ENCODE data around the gene GRK5.
A peak's percentile ranks its signal among the peaks of the same experiment; 100 is the strongest.

Gene GRK5

DNA sequence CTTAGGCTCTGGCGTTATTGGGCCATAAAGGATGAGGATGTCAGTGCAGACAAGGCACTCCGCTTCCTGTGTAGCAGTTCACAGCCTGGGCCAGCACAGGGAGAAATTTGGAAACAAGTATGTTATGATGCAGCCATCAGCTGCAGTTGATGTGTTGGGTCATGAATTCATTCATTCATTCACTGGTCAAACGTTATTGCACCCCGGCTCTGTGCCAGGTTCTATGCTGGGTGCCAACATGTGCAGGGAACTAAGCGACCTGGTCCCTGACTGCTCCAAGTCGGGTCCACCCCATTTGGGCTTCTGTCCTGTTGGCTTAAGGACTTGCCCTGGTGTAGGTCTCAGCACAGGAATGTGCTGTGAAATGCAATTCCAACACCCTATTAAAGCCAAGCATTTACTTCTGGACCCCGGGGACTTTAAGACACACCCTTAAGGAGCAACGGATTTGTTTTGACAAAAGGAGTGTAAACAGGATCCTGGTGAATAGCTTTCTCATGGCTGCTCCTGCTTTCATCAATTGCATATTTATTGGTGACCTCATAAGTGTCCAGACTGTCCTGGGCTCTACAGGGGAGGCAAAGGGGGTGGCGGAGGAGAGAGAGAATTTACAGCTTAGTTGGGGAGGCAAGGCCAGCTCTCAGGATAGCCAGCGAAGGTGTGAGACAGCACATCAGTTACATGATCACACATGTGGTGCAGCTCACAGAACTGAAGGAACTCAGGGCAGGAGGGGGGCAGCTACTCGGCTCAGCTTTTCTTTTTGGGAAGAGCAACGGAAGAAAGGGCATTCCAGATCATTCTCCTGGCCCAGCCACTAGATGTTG, 158.6 kb downstream of the GRK5 start:
- H3K4me3 ChIP-seq (ENCODE audit: low read depth in 1 of 5, low read length in 5 of 5): no peak overlapping the region
- H3K9me3 ChIP-seq (ENCODE audit: control insufficient read depth in 5 of 5, low read length in 5 of 5): no peaks in the 10 kb centered on the region
- peaks cover 0 to 15% (median 0%) of the 10 kb centered on the region in 5 donors for H3K27me3 ChIP-seq (ENCODE audit: control insufficient read depth in 5 of 5, insufficient read depth in 4 of 5, low read length in 5 of 5)
- H3K27ac ChIP-seq (ENCODE audit: low read depth, low read length): no peak overlapping the region
- H3K9ac ChIP-seq (ENCODE audit: low read length in 5 of 5): peak overlapping the region in 1 of 5 donors; percentile 56
- H3K4me1 ChIP-seq (ENCODE audit: control insufficient read depth in 5 of 5, insufficient read depth in 5 of 5, low read length in 5 of 5): peaks cover 11 to 75% (median 58%) of the 10 kb centered on the region in 5 donors
- no peaks in the 10 kb centered on the region for H3K36me3 ChIP-seq (ENCODE audit: control insufficient read depth in 5 of 5, insufficient read depth in 5 of 5, low read length in 5 of 5)

- H3K9me3 ChIP-seq (ENCODE audit: control insufficient read depth in 5 of 5, low read length in 5 of 5): no peaks in the 10 kb centered on the region
- H3K27me3 ChIP-seq (ENCODE audit: control insufficient read depth in 5 of 5, insufficient read depth in 4 of 5, low read length in 5 of 5): peaks cover 0 to 15% (median 0%) of the 10 kb centered on the region in 5 donors
- no peak overlapping the region for H3K4me3 ChIP-seq (ENCODE audit: low read depth in 1 of 5, low read length in 5 of 5)
- peak overlapping the region; percentile 91 for H3K27ac ChIP-seq (ENCODE audit: low read depth, low read length)
- H3K9ac ChIP-seq (ENCODE audit: low read length in 5 of 5): no peak overlapping the region
- peaks cover 11 to 81% (median 60%) of the 10 kb centered on the region in 5 donors for H3K4me1 ChIP-seq (ENCODE audit: control insufficient read depth in 5 of 5, insufficient read depth in 5 of 5, low read length in 5 of 5)
- H3K36me3 ChIP-seq (ENCODE audit: control insufficient read depth in 5 of 5, insufficient read depth in 5 of 5, low read length in 5 of 5): no peaks in the 10 kb centered on the region
Measured at GRCh38 chr10:119367841-119368549, 160.6 kb downstream of the GRK5 start.

DNA sequence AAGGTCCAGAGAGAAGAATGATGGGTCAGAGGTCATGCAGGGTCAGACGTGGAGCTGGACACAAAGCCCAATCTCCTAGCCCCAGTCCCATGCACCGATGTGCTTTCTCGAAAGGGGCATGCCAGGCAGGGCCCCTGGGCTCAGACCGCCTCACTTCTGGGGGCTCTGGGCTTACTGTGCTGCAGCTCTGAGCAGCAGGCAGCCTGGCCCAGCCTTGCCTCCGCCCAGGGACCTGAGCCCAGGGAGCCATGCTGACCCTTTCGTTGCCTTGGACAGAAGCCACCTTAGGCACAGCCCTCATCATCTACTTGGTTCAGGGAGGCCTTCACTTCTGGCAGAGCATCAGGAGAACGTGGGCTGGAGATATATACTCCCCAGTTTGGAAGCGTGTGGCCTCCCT, 161.2 kb downstream of the GRK5 start:
- Histone ChIP-seq H3K27ac (ENCODE audit: low read depth, low read length) (peak overlapping the region; percentile 91), H3K4me1 (ENCODE audit: control insufficient read depth in 5 of 5, insufficient read depth in 5 of 5, low read length in 5 of 5) (peaks cover 11 to 81% (median 60%) of the 10 kb centered on the region in 5 donors)

DNA sequence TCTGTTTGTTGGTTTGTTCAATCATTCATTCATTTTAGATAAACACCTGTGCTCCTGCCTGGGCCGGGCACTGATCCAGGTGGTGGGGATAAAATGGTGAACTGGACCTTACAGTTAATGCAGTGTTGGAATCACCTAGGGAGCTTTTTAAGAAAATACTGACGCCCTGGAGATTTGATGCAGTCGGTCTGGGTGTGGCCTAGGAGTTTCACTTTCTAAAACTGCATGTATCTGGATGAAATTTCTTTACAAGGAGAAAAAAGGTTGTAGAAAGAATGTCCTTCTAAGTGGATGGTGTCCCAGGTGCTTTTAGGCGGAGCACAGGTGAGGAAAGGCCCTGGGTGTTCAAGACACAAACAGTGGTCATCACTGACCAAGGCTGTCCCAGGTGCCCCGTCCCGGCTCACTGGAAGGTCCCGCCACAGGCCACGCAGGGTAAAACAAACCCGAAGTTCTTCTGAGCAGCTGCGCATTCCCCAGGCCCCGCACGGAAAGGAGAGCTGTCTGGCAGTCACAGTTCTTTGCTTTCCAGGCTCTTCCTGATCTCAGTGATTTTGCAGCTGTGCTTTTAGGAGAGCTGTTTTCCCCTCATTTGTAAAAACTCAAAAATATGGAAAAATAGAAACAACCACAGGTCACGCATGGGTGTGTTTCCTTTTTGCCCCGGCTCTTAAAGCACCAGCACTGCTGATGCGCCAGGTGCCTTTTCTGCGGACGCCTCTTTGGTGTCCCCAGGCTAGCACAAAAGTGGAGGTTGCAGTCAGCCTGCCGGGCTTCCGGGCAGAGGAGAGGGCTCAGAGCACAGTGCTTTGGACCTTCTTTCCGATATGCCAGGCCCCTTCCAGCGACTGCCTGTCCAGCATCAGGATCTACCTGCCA, 161.9 kb downstream of the GRK5 start:
- H3K4me1 ChIP-seq (ENCODE audit: control insufficient read depth in 5 of 5, insufficient read depth in 5 of 5, low read length in 5 of 5): peaks cover 11 to 77% (median 60%) of the 10 kb centered on the region in 5 donors
- peak overlapping the region in 2 of 5 donors; percentile 2 to 8 for H3K4me3 ChIP-seq (ENCODE audit: low read depth in 1 of 5, low read length in 5 of 5)
- H3K9me3 ChIP-seq (ENCODE audit: control insufficient read depth in 5 of 5, low read length in 5 of 5): no peaks in the 10 kb centered on the region
- peak overlapping the region; percentile 91 for H3K27ac ChIP-seq (ENCODE audit: low read depth, low read length)
- H3K36me3 ChIP-seq (ENCODE audit: control insufficient read depth in 5 of 5, insufficient read depth in 5 of 5, low read length in 5 of 5): no peaks in the 10 kb centered on the region
- H3K9ac ChIP-seq (ENCODE audit: low read length in 5 of 5): peak overlapping the region in 3 of 5 donors; percentile 14 to 50 (median 35)
- H3K27me3 ChIP-seq (ENCODE audit: control insufficient read depth in 5 of 5, insufficient read depth in 4 of 5, low read length in 5 of 5): peaks cover 0 to 15% (median 0%) of the 10 kb centered on the region in 5 donors

More for the DNA sequence above, 161.2 kb downstream of the GRK5 start:
- H3K27me3 ChIP-seq (ENCODE audit: control insufficient read depth in 5 of 5, insufficient read depth in 4 of 5, low read length in 5 of 5): peaks cover 0 to 15% (median 0%) of the 10 kb centered on the region in 5 donors
- H3K36me3 ChIP-seq (ENCODE audit: control insufficient read depth in 5 of 5, insufficient read depth in 5 of 5, low read length in 5 of 5): no peaks in the 10 kb centered on the region
- H3K9ac ChIP-seq (ENCODE audit: low read length in 5 of 5): peak overlapping the region in 1 of 5 donors; percentile 14
- H3K9me3 ChIP-seq (ENCODE audit: control insufficient read depth in 5 of 5, low read length in 5 of 5): no peaks in the 10 kb centered on the region
- no peak overlapping the region for H3K4me3 ChIP-seq (ENCODE audit: low read depth in 1 of 5, low read length in 5 of 5)

DNA sequence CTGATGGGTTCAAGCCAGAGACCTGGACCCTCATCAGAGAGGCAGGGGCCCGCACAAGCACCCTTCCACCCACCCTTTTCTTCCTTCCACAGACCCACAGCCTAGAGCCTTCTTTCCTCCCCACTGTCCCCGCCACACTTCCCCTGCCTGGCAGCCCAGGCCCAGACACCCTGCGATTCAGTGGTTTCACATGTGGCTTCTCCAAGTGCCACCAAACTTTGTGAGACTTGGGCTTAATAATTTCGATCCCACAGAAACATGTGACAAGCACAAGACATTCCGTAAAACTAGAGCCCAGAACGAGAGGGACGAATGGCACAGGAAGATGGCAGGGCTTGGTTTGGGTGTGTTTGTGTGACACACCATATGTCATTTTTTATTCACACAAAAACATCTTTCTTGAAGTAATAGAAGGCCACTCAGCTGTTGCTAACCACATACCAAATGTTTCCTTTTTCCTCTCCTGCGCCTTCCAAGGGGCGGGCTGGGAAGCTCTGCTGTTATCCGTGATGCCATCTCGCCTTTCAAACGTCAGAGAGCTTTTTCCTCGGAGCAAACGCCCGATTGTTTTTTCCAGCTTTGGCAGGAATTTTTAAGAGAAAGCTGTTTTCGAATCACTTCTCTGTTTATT, 162.9 kb downstream of the GRK5 start:
- no peaks in the 10 kb centered on the region for H3K36me3 ChIP-seq (ENCODE audit: control insufficient read depth in 5 of 5, insufficient read depth in 5 of 5, low read length in 5 of 5)
- no peaks in the 10 kb centered on the region for H3K9me3 ChIP-seq (ENCODE audit: control insufficient read depth in 5 of 5, low read length in 5 of 5)
- peaks cover 11 to 74% (median 59%) of the 10 kb centered on the region in 5 donors for H3K4me1 ChIP-seq (ENCODE audit: control insufficient read depth in 5 of 5, insufficient read depth in 5 of 5, low read length in 5 of 5)
- H3K27ac ChIP-seq (ENCODE audit: low read depth, low read length): peak overlapping the region; percentile 91
- peak overlapping the region in 2 of 5 donors; percentile 28 to 50 for H3K9ac ChIP-seq (ENCODE audit: low read length in 5 of 5)
- peaks cover 0 to 15% (median 0%) of the 10 kb centered on the region in 5 donors for H3K27me3 ChIP-seq (ENCODE audit: control insufficient read depth in 5 of 5, insufficient read depth in 4 of 5, low read length in 5 of 5)
- peak overlapping the region in 3 of 5 donors; percentile 23 to 42 (median 41) for H3K4me3 ChIP-seq (ENCODE audit: low read depth in 1 of 5, low read length in 5 of 5)

GRCh38 chr10:119370972-119371703, 163.8 kb downstream of the GRK5 start:
- H3K4me1 ChIP-seq (ENCODE audit: control insufficient read depth in 5 of 5, insufficient read depth in 5 of 5, low read length in 5 of 5): peaks cover 9 to 70% (median 50%) of the 10 kb centered on the region in 5 donors

GRCh38 chr10:119371704-119372663, 164.6 kb downstream of the GRK5 start:
- Histone ChIP-seq H3K27ac (ENCODE audit: low read depth, low read length) (peak overlapping the region; percentile 91), H3K4me1 (ENCODE audit: control insufficient read depth in 5 of 5, insufficient read depth in 5 of 5, low read length in 5 of 5) (peaks cover 9 to 61% (median 43%) of the 10 kb centered on the region in 5 donors), H3K36me3 (ENCODE audit: control insufficient read depth in 5 of 5, insufficient read depth in 5 of 5, low read length in 5 of 5) (no peaks in the 10 kb centered on the region), H3K4me3 (ENCODE audit: low read depth in 1 of 5, low read length in 5 of 5) (no peak overlapping the region), H3K9me3 (ENCODE audit: control insufficient read depth in 5 of 5, low read length in 5 of 5) (no peaks in the 10 kb centered on the region), H3K27me3 (ENCODE audit: control insufficient read depth in 5 of 5, insufficient read depth in 4 of 5, low read length in 5 of 5) (peaks cover 0 to 9% (median 0%) of the 10 kb centered on the region in 5 donors), H3K9ac (ENCODE audit: low read length in 5 of 5) (peak overlapping the region in 1 of 5 donors; percentile 17)

More at GRCh38 chr10:119370972-119371703, 163.8 kb downstream of the GRK5 start:
- H3K36me3 ChIP-seq (ENCODE audit: control insufficient read depth in 5 of 5, insufficient read depth in 5 of 5, low read length in 5 of 5): no peaks in the 10 kb centered on the region
- H3K4me3 ChIP-seq (ENCODE audit: low read depth in 1 of 5, low read length in 5 of 5): peak overlapping the region in 3 of 5 donors; percentile 32 to 42 (median 41)
- peak overlapping the region in 3 of 5 donors; percentile 14 to 24 (median 19) for H3K9ac ChIP-seq (ENCODE audit: low read length in 5 of 5)
- H3K27ac ChIP-seq (ENCODE audit: low read depth, low read length): peak overlapping the region; percentile 91
- peaks cover 0 to 13% (median 0%) of the 10 kb centered on the region in 5 donors for H3K27me3 ChIP-seq (ENCODE audit: control insufficient read depth in 5 of 5, insufficient read depth in 4 of 5, low read length in 5 of 5)
- no peaks in the 10 kb centered on the region for H3K9me3 ChIP-seq (ENCODE audit: control insufficient read depth in 5 of 5, low read length in 5 of 5)
